ENCODE data around the gene ITGB1BP1. TPM values are rescaled to one million over a fixed set of nuclear protein-coding genes. Genes with fewer than 3 reads are reported as not detected.
A peak's percentile ranks its signal among the peaks of the same experiment; 100 is the strongest.

The ITGB1BP1 gene
- total and polyA plus RNA-seq, 8 donors, result 71.5 to 89.2 (median 79.2) TPM

DNA sequence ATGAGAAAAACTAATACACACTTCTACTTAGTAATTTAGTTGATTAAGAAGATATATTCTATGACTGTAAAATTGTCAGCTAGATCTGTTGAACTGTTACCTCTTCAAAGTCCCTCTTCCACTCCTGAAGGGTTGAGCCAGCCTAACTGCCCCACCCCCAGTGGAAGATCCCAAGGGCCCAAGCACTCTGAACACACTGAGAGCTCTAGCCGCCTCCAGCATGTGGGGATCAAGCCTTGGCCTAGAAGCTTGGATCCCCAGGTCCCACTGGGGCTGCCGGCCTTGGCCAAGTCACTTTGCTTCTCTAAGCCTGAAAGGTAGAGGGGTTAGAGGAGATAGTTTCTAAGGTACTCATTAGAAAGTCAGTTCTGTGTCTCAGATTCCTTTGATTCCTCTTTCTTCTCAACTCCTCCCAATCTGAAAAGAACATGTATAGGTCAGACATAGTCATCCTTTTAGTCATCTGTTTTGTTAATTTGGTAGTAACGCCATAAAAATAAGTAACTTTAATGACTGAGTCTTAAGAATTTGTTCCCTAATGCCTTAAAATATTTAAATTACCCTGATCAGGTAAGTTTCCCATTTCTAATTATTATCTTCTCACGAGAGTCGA lies 5.7 kb upstream of the ITGB1BP1 start:
- no peak for DNase-seq
- Histone ChIP-seq H3K27me3 (no peaks in the 10 kb centered on the region), H3K9me3 (no peaks in the 10 kb centered on the region), H3K27ac (no peak overlapping the region), H3K4me1 (peaks cover 6 to 11% of the 10 kb centered on the region in 2 donors), H3K4me3 (no peak overlapping the region), H3K36me3 (peaks cover 0 to 53% of the 10 kb centered on the region in 2 donors)
- ATAC-seq, result no peak
- TF ChIP-seq, protein P1, sequence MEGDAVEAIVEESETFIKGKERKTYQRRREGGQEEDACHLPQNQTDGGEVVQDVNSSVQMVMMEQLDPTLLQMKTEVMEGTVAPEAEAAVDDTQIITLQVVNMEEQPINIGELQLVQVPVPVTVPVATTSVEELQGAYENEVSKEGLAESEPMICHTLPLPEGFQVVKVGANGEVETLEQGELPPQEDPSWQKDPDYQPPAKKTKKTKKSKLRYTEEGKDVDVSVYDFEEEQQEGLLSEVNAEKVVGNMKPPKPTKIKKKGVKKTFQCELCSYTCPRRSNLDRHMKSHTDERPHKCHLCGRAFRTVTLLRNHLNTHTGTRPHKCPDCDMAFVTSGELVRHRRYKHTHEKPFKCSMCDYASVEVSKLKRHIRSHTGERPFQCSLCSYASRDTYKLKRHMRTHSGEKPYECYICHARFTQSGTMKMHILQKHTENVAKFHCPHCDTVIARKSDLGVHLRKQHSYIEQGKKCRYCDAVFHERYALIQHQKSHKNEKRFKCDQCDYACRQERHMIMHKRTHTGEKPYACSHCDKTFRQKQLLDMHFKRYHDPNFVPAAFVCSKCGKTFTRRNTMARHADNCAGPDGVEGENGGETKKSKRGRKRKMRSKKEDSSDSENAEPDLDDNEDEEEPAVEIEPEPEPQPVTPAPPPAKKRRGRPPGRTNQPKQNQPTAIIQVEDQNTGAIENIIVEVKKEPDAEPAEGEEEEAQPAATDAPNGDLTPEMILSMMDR (IDR thresholded peaks at IDR 0.05), result no peak
- intact Hi-C loops (cut with DNase I), result no loop called here

DNA sequence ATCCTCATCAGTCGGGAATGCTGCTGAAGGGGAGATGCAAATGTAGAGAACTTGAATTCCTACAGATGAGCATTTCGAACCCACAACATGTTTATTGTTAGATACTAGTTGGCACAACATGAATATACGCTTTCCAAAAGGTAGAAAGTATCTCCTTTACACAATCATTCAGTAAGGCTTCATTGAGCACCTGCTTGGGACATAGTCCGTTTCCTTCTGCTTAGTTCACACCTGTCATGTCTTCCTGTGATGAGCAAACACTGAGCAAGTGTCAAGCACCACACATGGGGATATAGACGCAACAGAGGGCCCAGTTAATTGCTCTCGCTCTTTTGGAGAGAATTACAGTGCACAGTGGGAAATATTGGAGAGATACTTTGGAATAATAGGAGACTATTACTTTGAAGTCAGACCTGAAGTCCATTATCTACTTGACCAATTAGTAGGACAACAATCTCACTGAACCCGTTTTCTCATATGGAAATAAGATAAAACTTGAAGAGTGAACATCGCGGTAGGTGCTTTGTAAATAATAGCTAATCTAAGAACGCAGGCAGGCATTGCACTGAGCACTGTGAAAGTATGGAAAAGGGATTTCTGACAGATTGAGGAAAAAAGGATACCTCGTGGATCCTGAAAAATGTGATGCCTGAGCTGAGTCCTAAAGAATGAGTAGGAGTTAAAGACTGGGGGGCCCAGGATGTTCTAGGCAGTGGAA lies 1.3 kb upstream of the ITGB1BP1 start:
- Histone ChIP-seq H3K4me3 (peak overlapping the region; percentile 81 to 98), H3K9me3 (no peaks in the 10 kb centered on the region), H3K36me3 (peaks cover 0 to 9% of the 10 kb centered on the region in 2 donors), H3K27ac (peak overlapping the region in 1 of 2 donors; percentile 95), H3K4me1 (peaks cover 12 to 26% of the 10 kb centered on the region in 2 donors), H3K27me3 (no peaks in the 10 kb centered on the region)
- intact Hi-C loops (cut with DNase I), result no loop called here
- TF ChIP-seq, protein P1 (IDR thresholded peaks at IDR 0.05), result no peak
- no peak for DNase-seq
- ATAC-seq, result no peak

GRCh38 chr2:9423922-9424272 lies 569 bp upstream of the ITGB1BP1 start:
- no peak for DNase-seq
- TF ChIP-seq, protein P1 (IDR thresholded peaks at IDR 0.05), result no peak

GRCh38 chr2:9422321-9423099 lies 818 bp downstream of the ITGB1BP1 start:
- DNase-seq (peak in 3 of 4 donors; percentile 16 to 73 (median 17)), ATAC-seq (peak; percentile 51)
- Histone ChIP-seq H3K36me3 (no peaks in the 10 kb centered on the region), H3K4me3 (peak overlapping the region; percentile 81 to 98), H3K4me1 (peaks cover 12 to 26% of the 10 kb centered on the region in 2 donors), H3K27ac (peak overlapping the region; percentile 89 to 95), H3K27me3 (no peaks in the 10 kb centered on the region), H3K9me3 (no peaks in the 10 kb centered on the region)
- TF ChIP-seq, protein P1 (IDR thresholded peaks at IDR 0.05), result no peak
- intact Hi-C loops (cut with DNase I), result no loop called here

More at GRCh38 chr2:9423922-9424272, 569 bp upstream of the ITGB1BP1 start:
- H3K36me3 ChIP-seq, result peaks cover 0 to 2% of the 10 kb centered on the region in 2 donors
- H3K27me3 ChIP-seq, result no peaks in the 10 kb centered on the region
- ATAC-seq, result peak; percentile 14
- H3K4me3 ChIP-seq, result peak overlapping the region; percentile 81 to 98
- H3K4me1 ChIP-seq, result peaks cover 12 to 26% of the 10 kb centered on the region in 2 donors
- H3K9me3 ChIP-seq, result no peaks in the 10 kb centered on the region
- peak overlapping the region; percentile 89 to 95 for H3K27ac ChIP-seq
- intact Hi-C loops (cut with DNase I), result no loop called here

DNA sequence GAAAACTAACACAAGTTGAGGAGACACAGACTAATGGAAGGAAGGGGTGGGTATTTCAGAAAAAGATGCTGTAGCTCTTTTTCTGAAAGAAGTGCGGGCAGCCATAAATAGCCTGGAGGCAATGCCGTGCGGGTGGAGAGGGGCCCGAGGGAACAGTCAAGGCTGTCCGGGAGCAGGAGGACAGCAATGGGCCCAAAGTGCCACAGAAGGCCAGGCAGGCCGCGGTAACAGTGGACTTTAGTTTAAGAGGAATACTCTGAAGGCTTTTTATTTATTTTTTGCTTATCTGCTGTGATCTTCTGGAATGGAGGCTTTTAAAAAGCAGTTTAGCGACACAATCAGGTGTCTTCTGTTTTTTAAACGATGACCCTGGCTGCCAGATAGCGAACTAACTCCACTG lies 2.8 kb downstream of the ITGB1BP1 start:
- peaks cover 12 to 26% of the 10 kb centered on the region in 2 donors for H3K4me1 ChIP-seq
- ATAC-seq (no peak), DNase-seq (no peak)
- no peak overlapping the region for H3K4me3 ChIP-seq
- H3K27ac ChIP-seq, result no peak overlapping the region
- H3K36me3 ChIP-seq, result peaks cover 0 to 15% of the 10 kb centered on the region in 2 donors
- no peaks in the 10 kb centered on the region for H3K27me3 ChIP-seq
- intact Hi-C loops (cut with DNase I), result no loop called here
- TF ChIP-seq, protein P1 (IDR thresholded peaks at IDR 0.05), result no peak
- no peaks in the 10 kb centered on the region for H3K9me3 ChIP-seq

Measured in left lung (tissue), 10 donors.